Activated T-helper 17 cell treated with anti-CD3 and anti-CD28 coated beads, Interleukin-2, amount 50 U/mL, for 72 hours (primary cell): ENCODE measurements around the gene RASSF5. TPM values are rescaled to one million over a fixed set of nuclear protein-coding genes. Genes with fewer than 3 reads are reported as not detected.
"Not testable (repeated sequence)": the region's sequence is repeated elsewhere in the genome, so short reads cannot be mapped to it uniquely, and the experiment has no call there.

Source experiments
- ATAC-seq: fragments of 150-1000 bp; cut with Tn5 transposase; replicated peaks from 2 replicates; pipeline ENCODE4 v1.10.0; 2021; ENCODE audit warnings: mild to moderate bottlenecking, moderate library complexity
- H3K27ac Mint-ChIP-seq: one replicate; pipeline ENCODE4 v1.8.0; 2022; ENCODE audit warnings: mixed read lengths
- H3K27me3 Mint-ChIP-seq: one replicate; pipeline ENCODE4 v1.8.0; 2022; ENCODE audit warnings: mixed read lengths
- H3K36me3 Mint-ChIP-seq: one replicate; pipeline ENCODE4 v1.8.0; 2022; ENCODE audit warnings: low read depth, mild to moderate bottlenecking, mixed read lengths
- H3K4me1 Mint-ChIP-seq: one replicate; pipeline ENCODE4 v1.8.0; 2022; ENCODE audit warnings: mixed read lengths
- H3K4me3 Mint-ChIP-seq: one replicate; pipeline ENCODE4 v1.8.0; 2022; ENCODE audit warnings: mild to moderate bottlenecking, mixed read lengths
- H3K9me3 Mint-ChIP-seq: one replicate; pipeline ENCODE4 v1.8.0; 2022; ENCODE audit warnings: mixed read lengths
- total RNA-seq, 2 donors: library from RNA; stranded (reverse); gene quantifications; one replicate each; pipeline ENCODE4 v1.2.3, GENCODE V29; 2022

Gene RASSF5
- total RNA-seq, 2 donors from 2014 or later: 162 to 227 TPM

DNA sequence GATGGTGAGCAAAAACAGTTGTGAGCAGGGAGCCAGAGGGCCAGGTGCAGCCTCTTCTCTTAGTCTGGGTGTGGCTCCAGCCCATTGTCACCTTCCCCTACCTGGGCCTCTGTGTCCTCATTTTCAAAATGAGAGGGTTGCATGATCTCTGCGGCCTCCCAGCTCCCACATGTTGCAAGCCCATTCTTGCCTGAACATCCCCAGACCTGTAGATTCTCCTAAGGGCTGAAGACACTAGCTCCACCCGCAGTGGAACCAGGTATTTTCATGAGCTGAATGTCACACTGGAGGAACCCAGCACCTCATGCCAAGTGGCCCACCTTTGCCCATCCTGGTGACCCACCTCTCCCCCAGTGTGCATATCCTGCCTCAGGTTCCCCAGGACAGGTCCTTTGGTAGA is 24.7 kb upstream of the RASSF5 start:
- Mint-ChIP-seq H3K36me3 (peaks cover 74% of the 10 kb centered on the region), H3K4me3 (no peak overlapping the region), H3K27ac (no peak overlapping the region), H3K9me3 (no peaks in the 10 kb centered on the region), H3K4me1 (peaks cover 9% of the 10 kb centered on the region), H3K27me3 (no peaks in the 10 kb centered on the region)
- ATAC-seq: no peak

DNA sequence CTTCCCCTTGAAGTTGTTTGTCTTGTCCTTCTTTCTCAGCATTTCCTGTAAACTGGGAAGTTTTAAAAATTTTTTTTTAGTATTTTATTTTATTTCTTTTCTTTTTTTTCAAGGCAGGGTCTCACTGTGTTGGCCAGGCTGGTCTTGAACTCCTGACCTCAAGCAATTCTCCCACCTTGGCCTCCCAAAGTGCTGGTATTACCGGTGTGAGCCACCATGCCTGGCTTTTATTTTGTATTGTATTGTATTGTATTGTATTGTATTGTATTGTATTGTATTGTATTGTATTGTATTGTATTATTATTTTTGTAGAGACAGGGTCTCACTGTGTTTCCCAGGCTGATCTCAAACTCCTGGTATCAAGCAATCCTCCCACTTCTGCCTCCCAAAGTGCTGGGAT is 23.5 kb upstream of the RASSF5 start:
- ATAC-seq, H3K4me3 Mint-ChIP-seq, H3K9me3 Mint-ChIP-seq, H3K27me3 Mint-ChIP-seq, H3K4me1 Mint-ChIP-seq: not testable (repeated sequence)
- Mint-ChIP-seq H3K36me3 (peaks cover 75% of the 10 kb centered on the region), H3K27ac (peak overlapping the region; percentile 50)

DNA sequence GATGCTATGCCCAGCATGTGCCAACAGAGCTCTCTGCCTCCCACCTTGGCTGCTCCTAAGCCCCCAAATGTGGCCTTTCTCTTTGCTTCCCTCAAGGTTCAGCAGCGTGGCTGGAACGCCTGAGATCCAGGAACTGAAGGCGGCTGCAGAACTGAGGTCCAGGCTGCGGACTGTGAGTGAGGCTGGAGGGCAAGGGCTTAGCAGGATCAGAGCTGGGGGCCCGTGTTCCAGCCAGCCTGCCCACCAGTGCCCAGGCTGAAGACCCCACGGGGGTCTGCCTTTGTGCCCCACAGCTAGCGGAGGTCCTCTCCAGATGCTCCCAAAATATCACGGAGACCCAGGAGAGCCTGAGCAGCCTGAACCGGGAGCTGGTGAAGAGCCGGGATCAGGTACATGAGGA is 22.4 kb upstream of the RASSF5 start:
- Mint-ChIP-seq H3K4me3 (no peak overlapping the region), H3K9me3 (no peaks in the 10 kb centered on the region), H3K4me1 (peaks cover 4% of the 10 kb centered on the region), H3K27me3 (no peaks in the 10 kb centered on the region), H3K36me3 (peaks cover 65% of the 10 kb centered on the region), H3K27ac (no peak overlapping the region)
- no peak for ATAC-seq

DNA sequence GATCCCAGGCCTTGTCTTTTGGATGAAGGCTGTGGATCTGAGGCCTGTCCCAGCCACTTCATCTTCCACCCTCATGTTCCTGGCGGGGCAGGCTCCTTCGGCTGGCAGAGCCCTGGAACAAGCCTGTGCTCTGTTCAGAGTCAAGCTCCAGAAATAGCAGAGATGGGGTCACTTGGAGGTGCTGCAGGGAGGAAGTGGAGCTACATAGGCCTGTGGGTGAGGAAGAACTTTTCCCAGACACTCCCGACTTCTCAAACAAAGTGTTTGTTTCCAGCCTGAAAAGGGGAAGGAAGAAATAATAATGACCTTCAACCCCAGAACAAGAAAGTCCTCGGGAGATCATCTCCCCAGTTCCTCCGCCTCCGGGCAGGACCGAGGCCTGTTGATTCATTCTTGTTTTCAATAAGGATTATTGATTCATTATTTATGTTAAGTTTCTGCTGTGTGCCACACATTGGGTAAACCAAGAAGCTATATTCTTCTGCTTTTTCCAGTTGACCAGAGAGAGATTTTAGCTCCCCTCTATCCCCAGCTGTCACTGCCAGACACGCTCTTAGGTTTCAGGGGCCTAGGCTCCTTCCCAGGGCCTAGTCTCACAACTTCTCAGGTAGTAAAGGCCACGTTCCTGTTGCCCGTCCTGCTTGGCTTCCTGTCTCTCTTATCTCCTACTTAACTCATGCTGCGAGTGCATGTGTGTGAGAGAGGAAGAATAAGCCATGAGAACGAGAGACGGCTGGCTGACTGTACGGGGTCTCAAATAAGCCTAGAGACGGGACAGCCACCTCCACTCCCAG is 20.1 kb upstream of the RASSF5 start:
- Mint-ChIP-seq H3K27ac (peak overlapping the region; percentile 84), H3K4me1 (no peaks in the 10 kb centered on the region)

DNA sequence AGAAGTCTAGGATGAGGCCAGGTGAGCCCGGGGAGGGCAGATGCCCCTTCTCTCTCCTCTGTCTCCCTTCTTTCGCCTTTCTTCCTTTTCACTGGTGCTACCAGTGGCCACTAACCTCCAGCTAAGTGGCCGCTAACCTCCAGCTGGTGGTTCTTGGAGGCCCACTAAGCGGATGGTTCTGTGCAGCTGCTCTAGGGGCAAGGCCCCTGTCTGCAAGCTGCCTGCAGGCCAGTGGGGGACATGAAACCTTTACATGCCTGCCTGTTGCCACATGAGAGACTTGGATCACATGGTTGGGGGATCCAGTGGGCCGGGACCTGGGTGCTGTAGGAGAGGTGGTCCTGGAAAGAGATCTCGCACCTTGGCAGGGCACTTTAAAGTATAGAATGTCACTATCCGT is 19.4 kb upstream of the RASSF5 start:
- Mint-ChIP-seq H3K27ac (peak overlapping the region; percentile 84), H3K36me3 (peaks cover 66% of the 10 kb centered on the region), H3K9me3 (no peaks in the 10 kb centered on the region), H3K27me3 (no peaks in the 10 kb centered on the region), H3K4me1 (no peaks in the 10 kb centered on the region), H3K4me3 (no peak overlapping the region)
- no peak for ATAC-seq

More for the DNA sequence above, 20.1 kb upstream of the RASSF5 start:
- Mint-ChIP-seq H3K27me3 (no peaks in the 10 kb centered on the region), H3K36me3 (peaks cover 65% of the 10 kb centered on the region), H3K4me3 (no peak overlapping the region), H3K9me3 (no peaks in the 10 kb centered on the region)
- ATAC-seq: no peak

DNA sequence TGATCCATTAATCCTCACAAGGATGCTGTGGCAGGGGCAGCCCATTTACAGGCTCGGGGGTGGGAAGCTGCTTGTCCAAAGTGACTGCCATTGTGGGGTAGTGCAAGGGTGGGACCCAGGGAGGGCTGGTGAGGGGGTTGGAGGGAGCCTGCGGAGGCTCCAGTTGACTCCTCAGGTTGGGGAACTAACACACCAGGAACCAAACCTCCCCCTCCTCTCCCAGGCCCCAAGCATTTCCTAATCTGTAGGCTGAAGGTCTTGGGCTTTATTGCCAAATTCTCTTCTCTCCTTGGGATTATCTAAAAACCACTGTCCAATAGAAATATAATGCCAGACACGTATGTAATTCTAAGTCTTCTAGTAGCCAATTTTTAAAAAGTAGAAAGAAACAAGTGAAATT is 18.9 kb upstream of the RASSF5 start:
- no peaks in the 10 kb centered on the region for H3K4me1 Mint-ChIP-seq
- no peak for ATAC-seq
- no peaks in the 10 kb centered on the region for H3K9me3 Mint-ChIP-seq
- peaks cover 67% of the 10 kb centered on the region for H3K36me3 Mint-ChIP-seq
- no peak overlapping the region for H3K4me3 Mint-ChIP-seq
- no peaks in the 10 kb centered on the region for H3K27me3 Mint-ChIP-seq
- peak overlapping the region; percentile 84 for H3K27ac Mint-ChIP-seq

DNA sequence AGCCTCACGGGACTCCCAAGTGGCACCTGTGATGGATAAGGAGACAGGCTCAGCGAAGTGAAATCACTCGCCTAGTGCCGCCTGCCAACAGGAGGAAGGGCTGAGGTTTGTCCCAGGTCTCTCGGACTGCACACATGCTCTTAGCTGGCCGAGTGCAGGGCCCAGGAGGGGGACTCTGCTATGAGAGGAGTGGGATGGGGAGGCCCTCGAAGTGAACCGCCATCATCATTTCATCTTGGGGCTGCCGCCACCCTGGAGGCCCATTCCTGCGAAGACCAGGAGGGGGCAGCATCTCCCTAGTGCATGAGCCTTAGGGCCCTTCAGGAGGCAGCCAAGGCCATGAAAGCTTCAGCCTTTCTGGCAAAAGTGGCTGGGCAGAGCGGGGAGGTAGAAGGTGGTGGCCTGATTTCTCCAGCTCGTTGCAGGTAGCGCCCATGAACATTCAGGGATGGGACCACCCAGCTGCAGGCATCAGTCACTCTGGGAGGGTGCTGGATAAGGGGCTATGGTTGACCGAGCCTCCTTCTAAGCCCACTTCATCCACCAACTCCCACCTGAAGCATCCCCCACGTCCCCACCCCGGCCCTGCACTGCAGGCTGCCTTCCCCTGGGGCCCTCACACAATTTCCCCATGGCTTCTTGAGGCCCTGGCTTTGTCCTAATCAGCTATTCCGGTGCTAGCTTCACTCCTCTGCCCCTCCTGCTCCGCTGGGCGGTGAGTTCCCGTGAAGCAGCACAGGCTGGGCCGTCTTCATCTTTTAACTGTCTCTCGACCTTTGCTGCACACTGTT is 17.2 kb upstream of the RASSF5 start:
- Mint-ChIP-seq H3K27me3 (no peaks in the 10 kb centered on the region), H3K9me3 (no peaks in the 10 kb centered on the region), H3K4me3 (no peak overlapping the region), H3K36me3 (peaks cover 65% of the 10 kb centered on the region), H3K27ac (no peak overlapping the region), H3K4me1 (no peaks in the 10 kb centered on the region)
- ATAC-seq: peak; percentile 93

DNA sequence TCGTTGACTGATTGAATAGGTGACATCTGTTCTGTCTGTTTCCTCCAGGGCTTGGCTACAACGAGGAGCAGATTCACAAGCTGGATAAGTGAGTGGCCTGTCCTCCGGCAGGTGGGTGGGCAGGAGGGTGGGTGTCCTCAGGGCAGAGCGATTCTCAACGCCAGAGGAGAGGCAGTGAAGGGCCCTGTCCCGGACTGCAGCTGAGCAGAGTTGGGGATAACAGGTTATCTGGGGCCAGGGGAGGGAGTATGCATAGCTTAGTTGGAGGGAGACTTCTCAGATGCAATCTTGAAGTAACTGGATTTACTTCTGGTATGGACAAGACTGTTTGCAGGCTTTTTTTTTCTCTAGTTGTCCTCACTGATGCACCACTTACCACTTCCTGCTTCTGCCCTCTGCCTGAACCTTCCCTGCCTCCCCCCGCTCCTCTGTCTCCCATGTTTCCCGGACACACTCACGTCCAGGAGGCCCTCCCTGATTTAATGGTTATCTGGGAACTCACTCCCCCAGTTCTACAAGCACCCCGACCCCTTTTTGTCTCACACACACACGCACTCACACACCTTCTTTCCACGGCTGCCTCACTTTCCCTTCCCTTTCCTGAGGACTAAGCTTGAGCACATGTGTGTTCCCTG is 16.4 kb upstream of the RASSF5 start:
- Mint-ChIP-seq H3K4me3 (no peak overlapping the region), H3K4me1 (no peaks in the 10 kb centered on the region), H3K27ac (peak overlapping the region; percentile 67), H3K9me3 (no peaks in the 10 kb centered on the region), H3K36me3 (peaks cover 66% of the 10 kb centered on the region), H3K27me3 (no peaks in the 10 kb centered on the region)
- no peak for ATAC-seq

DNA sequence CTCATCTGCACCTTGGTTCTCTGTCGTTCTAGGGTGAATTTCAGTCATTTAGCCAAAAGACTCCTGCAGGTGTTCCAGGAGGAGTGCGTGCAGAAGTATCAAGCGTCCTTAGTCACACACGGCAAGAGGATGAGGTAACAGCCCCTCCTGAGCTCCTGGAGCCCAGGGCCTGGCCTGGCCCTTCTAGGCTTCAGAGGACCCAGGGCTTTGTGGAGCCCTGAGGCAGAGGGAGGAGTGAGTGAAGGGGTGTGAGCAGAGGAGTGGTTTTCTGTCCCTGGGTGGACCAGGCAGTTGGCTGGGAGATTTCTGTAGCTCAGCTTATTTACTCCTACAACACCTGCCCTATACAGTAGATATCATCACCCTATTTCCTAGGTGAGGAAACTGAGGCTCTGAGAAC is 15.7 kb upstream of the RASSF5 start:
- no peak for ATAC-seq
- no peak overlapping the region for H3K4me3 Mint-ChIP-seq
- H3K36me3 Mint-ChIP-seq: peaks cover 72% of the 10 kb centered on the region
- peaks cover 7% of the 10 kb centered on the region for H3K4me1 Mint-ChIP-seq
- H3K27ac Mint-ChIP-seq: peak overlapping the region; percentile 67
- H3K27me3 Mint-ChIP-seq: no peaks in the 10 kb centered on the region
- no peaks in the 10 kb centered on the region for H3K9me3 Mint-ChIP-seq

DNA sequence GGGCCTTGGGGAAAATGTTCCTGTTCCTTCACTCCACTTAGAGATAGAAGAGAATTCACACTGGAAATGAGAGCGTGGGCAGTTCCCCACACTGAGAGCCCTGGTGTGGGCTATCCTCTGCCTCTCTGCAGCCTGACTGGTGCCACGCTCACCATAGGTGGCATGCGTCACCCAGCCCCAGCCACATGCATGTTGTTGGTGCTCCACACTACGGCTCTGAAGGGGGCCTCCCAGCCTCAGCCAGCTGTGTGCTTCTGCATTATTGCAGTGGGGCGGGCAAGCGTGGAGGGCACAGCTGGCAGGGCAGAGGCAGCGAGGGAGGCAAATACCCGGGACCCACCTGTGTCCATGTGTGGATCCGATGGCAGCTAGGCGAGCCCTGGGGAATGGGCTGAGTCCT is 14.7 kb upstream of the RASSF5 start:
- peaks cover 73% of the 10 kb centered on the region for H3K36me3 Mint-ChIP-seq
- H3K4me3 Mint-ChIP-seq: no peak overlapping the region
- ATAC-seq: no peak
- peaks cover 8% of the 10 kb centered on the region for H3K4me1 Mint-ChIP-seq
- no peaks in the 10 kb centered on the region for H3K9me3 Mint-ChIP-seq
- H3K27ac Mint-ChIP-seq: peak overlapping the region; percentile 36
- no peaks in the 10 kb centered on the region for H3K27me3 Mint-ChIP-seq

DNA sequence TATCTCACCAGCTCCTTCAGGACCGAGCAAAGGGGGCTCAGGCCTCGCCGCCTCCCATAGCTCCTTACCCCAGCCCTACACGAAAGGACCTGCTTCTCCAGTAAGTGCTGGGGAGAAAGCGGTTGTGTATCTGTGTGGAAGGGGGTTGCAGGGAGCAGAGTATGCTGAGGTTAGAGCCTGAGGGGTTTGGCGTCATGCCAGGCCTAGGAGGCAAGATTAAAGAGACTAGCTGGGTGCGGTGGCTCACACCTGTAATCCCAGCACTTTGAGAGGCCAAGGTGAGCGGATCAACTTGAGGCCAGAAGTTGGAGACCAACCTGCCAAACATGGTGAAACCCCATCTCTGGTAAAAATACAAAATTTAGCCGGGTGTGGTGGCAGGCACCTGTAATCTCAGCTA is 14.1 kb upstream of the RASSF5 start:
- no peak overlapping the region for H3K27ac Mint-ChIP-seq
- peaks cover 8% of the 10 kb centered on the region for H3K4me1 Mint-ChIP-seq
- no peaks in the 10 kb centered on the region for H3K27me3 Mint-ChIP-seq
- H3K9me3 Mint-ChIP-seq: no peaks in the 10 kb centered on the region
- H3K36me3 Mint-ChIP-seq: peaks cover 66% of the 10 kb centered on the region
- no peak for ATAC-seq
- H3K4me3 Mint-ChIP-seq: no peak overlapping the region

DNA sequence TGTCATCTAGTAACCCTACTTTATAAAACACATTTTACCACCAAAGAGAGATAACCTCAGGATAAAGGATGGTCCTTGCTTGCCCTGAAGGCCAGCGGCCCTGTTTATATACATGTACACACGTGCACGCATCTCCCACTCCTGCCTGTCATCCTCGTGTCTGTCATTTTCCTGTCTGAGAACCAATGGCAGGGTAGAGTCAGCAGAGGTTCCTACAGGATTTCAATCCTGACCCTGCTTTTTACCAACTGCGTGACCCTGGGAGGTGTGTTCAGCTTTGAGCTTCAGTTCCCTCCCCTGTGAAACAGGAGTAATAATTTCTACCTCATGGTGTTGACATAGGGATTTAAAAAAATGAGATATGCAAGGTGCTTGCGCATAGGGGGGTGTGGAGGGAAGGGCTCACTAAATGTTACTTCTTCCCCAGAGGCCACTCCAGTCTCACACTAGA is 12.3 kb upstream of the RASSF5 start:
- no peak for ATAC-seq
- no peaks in the 10 kb centered on the region for H3K27me3 Mint-ChIP-seq
- H3K36me3 Mint-ChIP-seq: peaks cover 61% of the 10 kb centered on the region
- no peak overlapping the region for H3K4me3 Mint-ChIP-seq
- no peaks in the 10 kb centered on the region for H3K9me3 Mint-ChIP-seq
- H3K27ac Mint-ChIP-seq: no peak overlapping the region
- H3K4me1 Mint-ChIP-seq: peaks cover 8% of the 10 kb centered on the region

DNA sequence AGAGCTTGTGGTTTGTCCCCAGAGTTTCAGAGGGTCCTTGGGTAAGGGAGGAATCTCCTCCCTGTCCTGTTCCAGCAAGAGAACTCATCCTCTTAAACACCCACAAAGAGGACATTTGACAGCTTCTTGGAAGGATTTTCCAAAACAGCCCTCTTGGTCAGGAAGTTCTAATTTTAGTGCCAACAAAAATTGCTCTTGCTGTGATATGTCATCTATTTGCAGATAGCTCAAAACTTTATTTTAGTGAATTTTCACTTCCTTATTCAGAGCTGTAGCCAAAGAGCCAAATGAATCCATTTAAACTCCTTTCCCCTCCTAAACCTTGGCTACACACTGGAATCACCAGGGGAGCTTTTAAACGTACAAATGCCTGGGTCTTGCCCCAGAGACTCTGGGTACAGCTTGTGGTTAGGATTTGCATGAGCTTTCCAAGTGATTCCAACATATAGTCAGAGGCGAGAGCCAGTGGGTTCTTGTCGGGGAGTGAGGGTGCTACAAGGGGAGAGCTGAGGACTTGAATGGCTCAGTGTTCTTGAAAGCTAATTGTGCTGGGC is 11.8 kb upstream of the RASSF5 start:
- no peak for ATAC-seq
- peaks cover 8% of the 10 kb centered on the region for H3K4me1 Mint-ChIP-seq
- H3K9me3 Mint-ChIP-seq: no peaks in the 10 kb centered on the region
- peak overlapping the region; percentile 63 for H3K27ac Mint-ChIP-seq
- peaks cover 60% of the 10 kb centered on the region for H3K36me3 Mint-ChIP-seq
- H3K27me3 Mint-ChIP-seq: no peaks in the 10 kb centered on the region
- no peak overlapping the region for H3K4me3 Mint-ChIP-seq

DNA sequence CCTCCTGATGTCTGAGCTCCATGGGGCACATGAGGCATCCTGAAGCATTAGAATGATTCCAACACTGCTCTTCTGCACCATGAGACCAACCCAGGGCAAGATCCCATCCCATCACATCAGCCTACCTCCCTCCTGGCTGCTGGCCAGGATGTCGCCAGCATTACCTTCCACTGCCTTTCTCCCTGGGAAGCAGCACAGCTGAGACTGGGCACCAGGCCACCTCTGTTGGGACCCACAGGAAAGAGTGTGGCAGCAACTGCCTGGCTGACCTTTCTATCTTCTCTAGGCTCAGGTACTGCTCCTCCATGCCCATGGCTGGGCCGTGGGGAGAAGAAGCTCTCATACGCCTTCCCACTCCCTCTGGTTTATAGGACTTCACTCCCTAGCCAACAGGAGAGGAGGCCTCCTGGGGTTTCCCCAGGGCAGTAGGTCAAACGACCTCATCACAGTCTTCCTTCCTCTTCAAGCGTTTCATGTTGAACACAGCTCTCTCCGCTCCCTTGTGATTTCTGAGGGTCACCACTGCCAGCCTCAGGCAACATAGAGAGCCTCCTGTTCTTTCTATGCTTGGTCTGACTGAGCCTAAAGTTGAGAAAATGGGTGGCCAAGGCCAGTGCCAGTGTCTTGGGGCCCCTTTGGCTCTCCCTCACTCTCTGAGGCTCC is 11.1 kb upstream of the RASSF5 start:
- Mint-ChIP-seq H3K36me3 (peaks cover 53% of the 10 kb centered on the region), H3K4me1 (peaks cover 8% of the 10 kb centered on the region), H3K4me3 (no peak overlapping the region), H3K27me3 (no peaks in the 10 kb centered on the region), H3K9me3 (no peaks in the 10 kb centered on the region), H3K27ac (peak overlapping the region; percentile 63)
- peak; percentile 64 for ATAC-seq
